Right lobe of liver (tissue), 4 donors: Measurements from ENCODE around the gene TAS2R16.

Source experiments
- POLR2A ChIP-seq: fragments of 450-650 bp; IDR thresholded peaks from one replicate; pipeline ENCODE4 v1.6.1; 2017; ENCODE audit warnings: antibody characterized with exemption, mild to moderate bottlenecking
- TF ChIP-seq, protein P1 (sequence below), 4 donors: fragments of 200-600 bp in 3 of 4; fragments of 450-650 bp in 1 of 4; IDR thresholded peaks; one replicate each; pipeline versions ENCODE4 v1.5.1 to v1.8.0; 2016 to 2022; ENCODE audit warnings: antibody characterized with exemption in 4 of 4, mild to moderate bottlenecking in 2 of 4
- donor health status: DM: no; HTN: no; CAD: no.
- donor health status: DM: no; HTN: no; CAD: no.
- donor health status: DM: no; HTN: yes; CAD: no.

DNA sequence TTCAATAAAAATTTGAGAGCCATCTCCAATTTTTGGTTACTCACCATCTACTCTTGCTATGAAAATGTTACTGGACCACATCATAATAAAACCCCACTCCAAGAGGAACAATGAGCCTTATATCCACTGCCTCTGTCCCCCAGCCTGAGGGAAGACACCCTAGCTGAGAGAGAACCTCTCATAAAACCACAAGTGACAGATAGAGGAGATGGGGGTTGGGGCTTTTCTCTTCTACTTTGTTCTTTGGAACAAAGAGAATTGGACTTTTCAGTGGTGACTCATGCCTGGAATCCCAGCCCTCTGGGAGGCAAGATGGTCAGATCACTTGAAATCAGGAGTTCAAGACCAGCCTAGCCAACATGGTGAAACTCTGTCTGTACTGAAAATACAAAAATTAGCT, 27.6 kb upstream of the TAS2R16 start:
- TF ChIP-seq, protein P1, sequence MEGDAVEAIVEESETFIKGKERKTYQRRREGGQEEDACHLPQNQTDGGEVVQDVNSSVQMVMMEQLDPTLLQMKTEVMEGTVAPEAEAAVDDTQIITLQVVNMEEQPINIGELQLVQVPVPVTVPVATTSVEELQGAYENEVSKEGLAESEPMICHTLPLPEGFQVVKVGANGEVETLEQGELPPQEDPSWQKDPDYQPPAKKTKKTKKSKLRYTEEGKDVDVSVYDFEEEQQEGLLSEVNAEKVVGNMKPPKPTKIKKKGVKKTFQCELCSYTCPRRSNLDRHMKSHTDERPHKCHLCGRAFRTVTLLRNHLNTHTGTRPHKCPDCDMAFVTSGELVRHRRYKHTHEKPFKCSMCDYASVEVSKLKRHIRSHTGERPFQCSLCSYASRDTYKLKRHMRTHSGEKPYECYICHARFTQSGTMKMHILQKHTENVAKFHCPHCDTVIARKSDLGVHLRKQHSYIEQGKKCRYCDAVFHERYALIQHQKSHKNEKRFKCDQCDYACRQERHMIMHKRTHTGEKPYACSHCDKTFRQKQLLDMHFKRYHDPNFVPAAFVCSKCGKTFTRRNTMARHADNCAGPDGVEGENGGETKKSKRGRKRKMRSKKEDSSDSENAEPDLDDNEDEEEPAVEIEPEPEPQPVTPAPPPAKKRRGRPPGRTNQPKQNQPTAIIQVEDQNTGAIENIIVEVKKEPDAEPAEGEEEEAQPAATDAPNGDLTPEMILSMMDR (IDR thresholded peaks at IDR 0.05) = no peak
- no peak for TF ChIP-seq POLR2A
